CD4-positive, alpha-beta T cell (primary cell): Measurements from ENCODE around the gene PARP12. TPM values are rescaled to one million over a fixed set of nuclear protein-coding genes. Genes with fewer than 3 reads are reported as not detected.

Experiments used
- ATAC-seq: fragments of 200-7000 bp; cut with Tn5 transposase; one replicate; pipeline ENCODE4 v1.10.0; 2022; ENCODE audit warnings: mild to moderate bottlenecking; ENCODE audit not compliant: poor library complexity
- CTCF ChIA-PET: fragments of 350-600 bp; sonication (Branson Sonifier 250); formaldehyde crosslinking; loops from one replicate; lab custom pipeline; 2021; ENCODE audit warnings: antibody characterized with exemption, inconsistent platforms; lab: Charles Lee
- POLR2A ChIA-PET: fragments of 350-600 bp; sonication (Branson Sonifier 250); formaldehyde crosslinking; loops from one replicate; lab custom pipeline; 2021; ENCODE audit warnings: antibody characterized with exemption, inconsistent platforms; lab: Charles Lee
- DNase-seq, 14 experiments: peaks; one replicate each; pipeline ENCODE4 v3.0.0-alpha.2; 2013 to 2020; ENCODE audit warnings: mixed read lengths in 2 of 14
- H3K27ac ChIP-seq, 2 donors: one replicate each; pipeline versions ENCODE4 v1.5.1 to v1.7.0; 2013; ENCODE audit warnings: low read length in 2 of 2, low read depth in 1 of 2, mild to moderate bottlenecking in 1 of 2
- H3K27me3 ChIP-seq, 2 experiments: 1 replicate in 1 of 2; 2 replicates in 1 of 2; pipeline versions ENCODE4 v1.6.1 to v1.7.0; 2013; ENCODE audit warnings: low read length in 2 of 2, control low read depth in 1 of 2, mild to moderate bottlenecking in 1 of 2, moderate library complexity in 1 of 2; ENCODE audit not compliant: insufficient read depth in 2 of 2, control insufficient read depth in 1 of 2
- H3K36me3 ChIP-seq: one replicate; pipeline ENCODE4 v1.6.1; 2013; ENCODE audit warnings: low read length, control low read depth; ENCODE audit not compliant: insufficient read depth
- H3K4me1 ChIP-seq: one replicate; pipeline ENCODE4 v1.6.1; 2013; ENCODE audit warnings: low read length, control low read depth; ENCODE audit not compliant: insufficient read depth
- H3K4me3 ChIP-seq: one replicate; pipeline ENCODE4 v1.5.1; 2013; ENCODE audit warnings: mild to moderate bottlenecking, low read length, moderate library complexity
- H3K9me3 ChIP-seq, 2 experiments: 1 replicate in 1 of 2; 2 replicates in 1 of 2; pipeline versions ENCODE4 v1.6.1 to v1.7.0; 2013; ENCODE audit warnings: low read length in 2 of 2, mild to moderate bottlenecking in 2 of 2, control low read depth in 1 of 2, moderate library complexity in 1 of 2; ENCODE audit not compliant: control insufficient read depth in 1 of 2, insufficient read depth in 1 of 2
- H3K27ac Mint-ChIP-seq: one replicate; pipeline ENCODE4 v1.8.0; 2020; ENCODE audit warnings: mixed read lengths
- H3K27me3 Mint-ChIP-seq: one replicate; pipeline ENCODE4 v1.8.0; 2021; ENCODE audit warnings: mixed read lengths
- H3K36me3 Mint-ChIP-seq: one replicate; pipeline ENCODE4 v1.8.0; 2021; ENCODE audit warnings: low read depth, mixed read lengths
- H3K4me1 Mint-ChIP-seq: one replicate; pipeline ENCODE4 v1.8.0; 2021; ENCODE audit warnings: low read depth, mixed read lengths
- H3K4me3 Mint-ChIP-seq: one replicate; pipeline ENCODE4 v1.8.0; 2020; ENCODE audit warnings: mild to moderate bottlenecking, mixed read lengths
- H3K9me3 Mint-ChIP-seq: one replicate; pipeline ENCODE4 v1.8.0; 2020; ENCODE audit warnings: mixed read lengths
- intact Hi-C, 2 experiments: fragments of 100-400 bp; cut with DNase I in 1 of 2; cut with micrococcal nuclease in 1 of 2; formaldehyde crosslinking; loops; one replicate each; pipeline versions ENCODE4 v1.15.1 to v1.9.0; 2023 to 2025; cut with DNase I, micrococcal nuclease
- total RNA-seq, 174 experiments: library from RNA in 2 of 174; stranded (reverse) in 2 of 174; gene quantifications; one replicate each; pipeline ENCODE4 v1.2.3 and lab custom pipeline; 2021 to 2026
- TF ChIP-seq, protein P1 (sequence below): fragments of 200-600 bp; IDR thresholded peaks from one replicate; pipeline ENCODE4 v1.8.0; 2022; ENCODE audit warnings: antibody characterized with exemption, mild to moderate bottlenecking

The PARP12 gene
- total RNA-seq, 2 experiments from 2014 or later: 76.7 to 78.5 TPM

GRCh38 chr7:140042386-140042670 lies 20.4 kb downstream of the PARP12 start:
- Histone ChIP-seq H3K27me3 (no peaks in the 10 kb centered on the region), H3K9me3 (no peaks in the 10 kb centered on the region), H3K4me3 (no peak overlapping the region), H3K27ac (no peak overlapping the region), H3K36me3 (peaks cover 74% of the 10 kb centered on the region), H3K4me1 (peaks cover 3% of the 10 kb centered on the region)
- POLR2A ChIA-PET: no interaction called here
- TF ChIP-seq, protein P1, sequence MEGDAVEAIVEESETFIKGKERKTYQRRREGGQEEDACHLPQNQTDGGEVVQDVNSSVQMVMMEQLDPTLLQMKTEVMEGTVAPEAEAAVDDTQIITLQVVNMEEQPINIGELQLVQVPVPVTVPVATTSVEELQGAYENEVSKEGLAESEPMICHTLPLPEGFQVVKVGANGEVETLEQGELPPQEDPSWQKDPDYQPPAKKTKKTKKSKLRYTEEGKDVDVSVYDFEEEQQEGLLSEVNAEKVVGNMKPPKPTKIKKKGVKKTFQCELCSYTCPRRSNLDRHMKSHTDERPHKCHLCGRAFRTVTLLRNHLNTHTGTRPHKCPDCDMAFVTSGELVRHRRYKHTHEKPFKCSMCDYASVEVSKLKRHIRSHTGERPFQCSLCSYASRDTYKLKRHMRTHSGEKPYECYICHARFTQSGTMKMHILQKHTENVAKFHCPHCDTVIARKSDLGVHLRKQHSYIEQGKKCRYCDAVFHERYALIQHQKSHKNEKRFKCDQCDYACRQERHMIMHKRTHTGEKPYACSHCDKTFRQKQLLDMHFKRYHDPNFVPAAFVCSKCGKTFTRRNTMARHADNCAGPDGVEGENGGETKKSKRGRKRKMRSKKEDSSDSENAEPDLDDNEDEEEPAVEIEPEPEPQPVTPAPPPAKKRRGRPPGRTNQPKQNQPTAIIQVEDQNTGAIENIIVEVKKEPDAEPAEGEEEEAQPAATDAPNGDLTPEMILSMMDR: no peak
- H3K36me3 Mint-ChIP-seq: peaks cover 88% of the 10 kb centered on the region
- no peaks in the 10 kb centered on the region for H3K27me3 Mint-ChIP-seq
- H3K9me3 Mint-ChIP-seq: no peaks in the 10 kb centered on the region
- peaks cover 23% of the 10 kb centered on the region for H3K4me1 Mint-ChIP-seq
- no peak overlapping the region for H3K4me3 Mint-ChIP-seq
- H3K27ac Mint-ChIP-seq: no peak overlapping the region
- ATAC-seq (no peak), DNase-seq (no peak)
- CTCF ChIA-PET: no interaction called here
- intact Hi-C loops: no loop called here

- Mint-ChIP-seq H3K4me3 (no peak overlapping the region), H3K4me1 (peaks cover 24% of the 10 kb centered on the region), H3K9me3 (no peaks in the 10 kb centered on the region), H3K27ac (no peak overlapping the region), H3K27me3 (no peaks in the 10 kb centered on the region), H3K36me3 (peaks cover 87% of the 10 kb centered on the region)
- Histone ChIP-seq H3K4me3 (no peak overlapping the region), H3K27me3 (no peaks in the 10 kb centered on the region), H3K36me3 (peaks cover 72% of the 10 kb centered on the region), H3K4me1 (peaks cover 8% of the 10 kb centered on the region), H3K9me3 (no peaks in the 10 kb centered on the region), H3K27ac (no peak overlapping the region)
- DNase-seq (no peak), ATAC-seq (no peak)
- intact Hi-C loops: no loop called here
- TF ChIP-seq, protein P1: no peak
- ChIA-PET POLR2A (no interaction called here), CTCF (no interaction called here)
Measured at GRCh38 chr7:140041659-140042385, 20.9 kb downstream of the PARP12 start.

DNA sequence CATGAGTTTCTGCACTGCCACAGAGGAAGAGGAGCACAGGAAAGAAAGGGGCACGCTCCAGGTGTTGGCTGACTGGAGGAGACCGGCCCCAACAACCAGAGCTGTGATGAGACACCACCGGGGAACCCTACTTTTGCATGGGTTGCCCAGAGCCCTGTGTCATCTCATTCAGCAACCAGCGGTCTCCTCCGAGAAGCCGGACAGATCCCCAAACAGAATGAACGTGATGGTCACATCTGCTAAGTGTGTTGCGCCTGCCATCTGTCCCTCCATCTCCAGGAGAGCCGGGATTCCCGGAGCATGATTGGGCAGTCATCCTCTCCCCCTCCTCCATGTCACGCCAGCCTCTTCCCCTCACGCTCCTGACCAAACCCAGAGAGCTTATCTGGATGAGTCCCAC lies 22.9 kb downstream of the PARP12 start:
- H3K36me3 Mint-ChIP-seq: peaks cover 84% of the 10 kb centered on the region
- Histone ChIP-seq H3K36me3 (peaks cover 69% of the 10 kb centered on the region), H3K4me1 (peaks cover 18% of the 10 kb centered on the region), H3K27me3 (no peaks in the 10 kb centered on the region), H3K9me3 (no peaks in the 10 kb centered on the region), H3K4me3 (no peak overlapping the region), H3K27ac (no peak overlapping the region)
- ChIA-PET CTCF (no interaction called here), POLR2A (no interaction called here)
- no peak overlapping the region for H3K4me3 Mint-ChIP-seq
- ATAC-seq (no peak), DNase-seq (no peak)
- H3K27me3 Mint-ChIP-seq: no peaks in the 10 kb centered on the region
- TF ChIP-seq, protein P1: no peak
- H3K4me1 Mint-ChIP-seq: peaks cover 35% of the 10 kb centered on the region
- no peak overlapping the region for H3K27ac Mint-ChIP-seq
- intact Hi-C loops: no loop called here
- no peaks in the 10 kb centered on the region for H3K9me3 Mint-ChIP-seq
